GM10266 (cell line): ENCODE measurements around the gene EMD.
A peak's percentile ranks its signal among the peaks of the same experiment; 100 is the strongest.

Experiments used
- DNase-seq: peaks from one replicate; pipeline ENCODE4 v3.0.0; 2012; ENCODE audit errors: extremely low spot score
- TF ChIP-seq, protein P1 (sequence below): IDR thresholded peaks from 2 replicates; pipeline ENCODE4 v1.5.1; 2012; ENCODE audit warnings: mild to moderate bottlenecking, low read depth; ENCODE audit not compliant: control insufficient read depth, insufficient read depth; ENCODE audit errors: missing control alignments

EMD gene

DNA sequence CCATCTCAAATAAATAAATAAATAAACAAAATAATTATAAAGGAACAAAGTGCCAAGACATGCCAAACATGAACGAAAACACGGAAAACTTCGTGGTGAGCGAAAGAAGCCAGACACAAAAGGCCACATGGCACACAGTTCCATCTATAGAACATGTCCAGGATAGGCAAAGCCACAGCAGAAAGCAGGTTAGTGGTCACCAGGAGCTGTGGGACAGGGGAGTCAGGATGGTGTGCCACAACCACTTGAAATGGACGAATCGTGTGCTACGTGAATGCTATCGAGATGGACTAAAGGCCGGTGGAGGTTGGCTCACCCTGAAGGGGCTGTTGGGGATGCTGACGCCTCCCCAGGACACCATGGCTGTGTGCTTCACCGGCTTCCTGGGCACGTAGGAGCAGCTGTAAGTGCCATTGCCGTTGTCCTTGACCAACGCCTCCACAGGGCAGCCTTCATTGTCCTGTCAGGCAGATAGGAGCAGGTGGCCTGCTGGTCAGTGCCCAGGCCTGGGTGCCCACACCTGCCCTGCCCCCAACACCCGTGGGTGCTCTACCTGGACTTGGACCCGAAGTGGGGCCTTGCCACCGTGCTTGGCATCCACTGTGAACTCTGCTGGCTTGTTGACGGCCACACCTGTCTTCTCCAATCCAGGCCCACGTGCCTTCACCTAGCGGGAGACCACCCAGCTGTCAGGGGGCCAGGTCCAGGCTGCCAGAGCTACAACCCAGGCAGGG is 15.2 kb upstream of the EMD start:
- TF ChIP-seq, protein P1, sequence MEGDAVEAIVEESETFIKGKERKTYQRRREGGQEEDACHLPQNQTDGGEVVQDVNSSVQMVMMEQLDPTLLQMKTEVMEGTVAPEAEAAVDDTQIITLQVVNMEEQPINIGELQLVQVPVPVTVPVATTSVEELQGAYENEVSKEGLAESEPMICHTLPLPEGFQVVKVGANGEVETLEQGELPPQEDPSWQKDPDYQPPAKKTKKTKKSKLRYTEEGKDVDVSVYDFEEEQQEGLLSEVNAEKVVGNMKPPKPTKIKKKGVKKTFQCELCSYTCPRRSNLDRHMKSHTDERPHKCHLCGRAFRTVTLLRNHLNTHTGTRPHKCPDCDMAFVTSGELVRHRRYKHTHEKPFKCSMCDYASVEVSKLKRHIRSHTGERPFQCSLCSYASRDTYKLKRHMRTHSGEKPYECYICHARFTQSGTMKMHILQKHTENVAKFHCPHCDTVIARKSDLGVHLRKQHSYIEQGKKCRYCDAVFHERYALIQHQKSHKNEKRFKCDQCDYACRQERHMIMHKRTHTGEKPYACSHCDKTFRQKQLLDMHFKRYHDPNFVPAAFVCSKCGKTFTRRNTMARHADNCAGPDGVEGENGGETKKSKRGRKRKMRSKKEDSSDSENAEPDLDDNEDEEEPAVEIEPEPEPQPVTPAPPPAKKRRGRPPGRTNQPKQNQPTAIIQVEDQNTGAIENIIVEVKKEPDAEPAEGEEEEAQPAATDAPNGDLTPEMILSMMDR, result no peak
- DNase-seq, result no peak

DNA sequence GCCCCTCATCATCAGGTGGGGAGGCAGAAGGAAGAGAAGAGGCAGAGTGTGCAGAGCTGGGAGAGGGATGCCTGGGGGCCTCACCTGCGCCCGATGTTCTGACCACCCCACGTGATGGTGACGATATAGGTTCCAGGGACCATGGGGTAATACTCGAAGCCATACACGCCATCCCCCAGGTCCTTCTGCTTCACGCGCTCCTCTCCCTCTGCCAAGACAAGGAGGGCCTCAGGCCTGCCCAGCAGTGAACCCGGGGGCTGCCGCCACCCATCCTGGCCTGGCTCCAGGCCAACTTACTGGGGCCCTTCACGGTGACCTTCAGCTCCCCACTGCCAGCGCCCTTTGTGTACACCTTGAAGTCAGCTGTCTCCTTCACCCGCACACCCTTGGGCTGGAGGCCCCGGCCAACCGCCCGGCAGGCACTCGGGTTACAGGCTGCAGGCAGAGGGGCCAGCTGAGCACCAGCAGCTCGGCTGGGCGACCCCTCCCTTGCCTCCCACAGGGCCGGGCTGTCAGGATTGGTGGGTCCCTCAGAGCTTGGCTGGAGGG is 14.0 kb upstream of the EMD start:
- DNase-seq, result no peak
- TF ChIP-seq, protein P1, result no peak

DNA sequence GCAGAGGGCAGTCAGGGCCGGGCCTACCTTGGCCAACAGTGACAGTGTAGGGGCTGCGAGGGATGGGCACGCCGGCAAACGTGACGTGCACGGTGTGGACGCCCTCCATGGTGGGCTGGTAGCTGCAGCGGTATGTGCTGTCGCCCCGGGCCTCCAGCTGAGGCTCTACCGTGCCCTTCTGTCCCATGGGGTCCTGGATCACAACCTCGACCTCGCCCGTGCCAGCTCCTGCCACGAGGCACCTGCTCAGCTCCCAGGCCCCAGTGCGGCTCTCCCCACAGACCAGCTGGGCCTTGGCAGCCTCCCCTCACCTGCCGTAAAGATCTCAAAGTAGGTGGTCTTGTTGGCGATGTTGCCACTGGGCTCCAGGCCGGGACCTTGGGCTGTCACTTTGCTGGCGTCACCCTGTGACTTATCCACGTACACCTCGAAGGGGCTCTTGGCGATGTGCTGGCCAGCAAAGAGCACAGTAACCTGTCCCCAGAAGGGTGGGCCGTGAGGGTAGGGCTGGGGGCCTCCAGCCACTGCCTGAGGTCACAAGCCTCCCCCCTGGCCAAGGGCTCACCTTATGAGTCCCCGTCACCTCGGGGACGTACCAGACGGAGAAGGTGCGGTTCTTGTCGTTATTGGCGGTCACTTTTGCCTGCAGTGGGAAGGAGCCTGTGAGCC is 13.0 kb upstream of the EMD start:
- no peak for DNase-seq
- TF ChIP-seq, protein P1, result no peak

DNA sequence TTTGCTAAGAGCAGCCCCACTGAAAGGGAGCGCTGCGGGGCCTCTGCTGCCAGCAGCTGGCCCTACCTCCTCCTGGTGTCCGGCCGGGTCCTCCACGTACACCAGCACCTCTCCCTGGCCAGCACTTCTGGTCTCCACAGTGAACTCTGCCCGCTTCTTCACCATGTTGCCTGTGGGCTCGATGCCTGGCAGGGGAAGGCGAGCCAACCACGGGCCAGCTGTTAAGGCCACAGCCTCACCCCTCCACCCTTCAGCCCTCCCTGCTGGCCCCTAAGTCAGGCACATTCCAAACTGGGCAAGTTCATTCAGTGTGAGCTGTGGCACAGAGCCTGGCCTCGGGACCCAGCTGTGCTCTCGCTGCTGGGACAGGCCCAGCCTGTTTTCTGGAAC is 12.4 kb upstream of the EMD start:
- TF ChIP-seq, protein P1, result no peak
- no peak for DNase-seq

DNA sequence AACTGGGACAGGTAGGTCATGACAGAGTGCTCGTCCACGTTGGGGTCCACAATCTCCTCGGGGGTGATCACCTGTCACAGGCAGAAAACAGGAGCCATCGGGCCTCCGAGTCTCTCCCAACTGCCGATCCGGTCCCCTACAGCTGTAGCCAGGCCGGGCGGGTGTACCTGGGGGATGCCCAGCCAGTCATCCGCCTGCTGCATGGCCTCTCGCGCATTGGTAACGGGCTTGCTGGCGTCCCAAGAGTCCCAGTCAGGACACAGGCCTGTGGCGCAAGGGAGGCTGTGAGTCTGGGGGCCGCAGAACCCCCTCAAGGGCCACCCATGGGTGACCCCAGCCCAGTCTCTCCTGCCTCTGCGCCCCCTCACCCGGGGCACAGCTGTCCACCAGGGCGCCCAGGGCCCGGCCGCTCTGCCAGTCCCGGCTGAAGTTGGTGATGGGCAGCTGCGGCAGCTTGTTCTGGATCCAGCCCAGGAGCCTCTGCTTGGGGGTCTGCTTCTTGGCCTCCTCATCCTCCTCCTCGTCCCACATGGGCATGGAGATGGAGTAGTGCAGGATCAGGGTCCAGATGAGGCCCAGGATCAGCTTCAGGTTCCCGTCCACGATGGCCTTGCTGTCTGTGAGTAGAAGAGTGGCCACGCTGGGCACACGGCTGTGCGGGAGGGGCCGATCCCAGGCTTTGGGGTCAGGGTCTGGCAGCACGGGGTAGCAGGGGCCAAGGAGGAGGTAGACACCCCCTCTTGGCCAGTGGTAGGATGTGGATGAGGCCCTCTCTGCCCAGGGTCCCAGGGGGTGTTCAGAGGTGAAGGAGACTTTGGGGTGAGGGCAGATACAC is 11.4 kb upstream of the EMD start:
- DNase-seq, result no peak
- TF ChIP-seq, protein P1, result no peak

DNA sequence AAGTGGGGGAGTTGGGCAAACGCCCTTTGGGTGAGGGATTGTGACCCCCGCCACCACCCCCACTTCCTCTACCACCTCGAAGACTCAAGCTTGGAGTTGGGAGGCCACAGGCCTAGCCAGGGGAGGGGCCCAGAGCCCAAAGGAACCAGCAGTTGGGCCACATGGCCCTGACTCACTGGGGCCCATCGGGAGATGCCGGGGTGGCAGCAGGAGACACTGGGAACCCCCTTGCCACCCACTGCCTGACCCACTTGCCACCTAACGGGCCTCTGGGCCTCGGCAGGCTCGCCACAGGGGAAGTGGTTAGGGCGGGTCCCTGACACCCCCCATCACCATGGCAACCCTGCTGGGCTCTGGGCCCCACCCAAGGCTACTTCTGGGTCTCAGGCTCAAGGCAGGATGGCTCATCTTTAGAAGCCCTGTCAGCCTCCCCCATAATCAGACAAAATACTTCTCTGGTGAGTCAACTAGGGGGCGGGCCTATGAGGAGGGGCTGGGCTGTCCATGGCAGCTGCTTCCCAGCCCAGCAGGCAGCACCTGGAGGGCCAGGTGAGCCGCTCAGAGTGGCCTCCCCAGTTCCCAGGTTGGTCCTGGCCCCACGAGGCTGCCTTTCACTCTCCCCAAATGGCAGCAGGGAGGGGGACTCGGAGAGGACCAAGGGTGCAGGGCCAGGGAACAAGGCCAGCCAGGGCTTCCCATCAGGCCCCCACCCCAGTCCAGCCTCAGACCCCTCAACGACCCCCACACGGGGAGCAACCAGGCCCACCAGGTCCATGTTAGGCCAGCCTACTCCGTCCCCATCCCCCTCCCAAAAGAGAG is 10.3 kb upstream of the EMD start:
- TF ChIP-seq, protein P1, result no peak
- DNase-seq, result peak; percentile 71
